K562 (cell line): ENCODE data around the gene ATP5MG. TPM values are rescaled to one million over a fixed set of nuclear protein-coding genes. Genes with fewer than 3 reads are reported as not detected.

Experiments used
- ATAC-seq: fragments of 200-7000 bp; cut with Tn5 transposase; 3 replicates; pipeline ENCODE4 v1.9.1; 2020; ENCODE audit warnings: moderate library complexity
- BruUV-seq: library from RNA; stranded (reverse); fragments of 400-500 nt; replicated peaks from 2 replicates; lab custom pipeline; 2021; lab: Mats Ljungman, UMichigan
- CTCF ChIA-PET: fragments of 300-600 bp; formaldehyde crosslinking; extraction: SDS; loops from one replicate; lab custom pipeline; 2021; ENCODE audit warnings: low intra/inter-chr PET ratio; lab: Yijun Ruan, JAX
- POLR2A ChIA-PET: fragments of 300-600, 350-650 bp; sonication (Branson Sonifier 250); formaldehyde crosslinking; extraction: SDS; loops from one replicate; lab custom pipeline; 2021; ENCODE audit warnings: antibody characterized with exemption, inconsistent platforms; lab: Yijun Ruan, JAX
- DNase-seq, 4 experiments: peaks; one replicate each; pipeline versions ENCODE4 v3.0.0 to v3.0.0-alpha.2; 2011 to 2018; ENCODE audit warnings: low spot score in 3 of 4, mixed read lengths in 3 of 4; ENCODE audit errors: extremely low read depth in 1 of 4
- FAIRE-seq: peaks from 2 replicates; lab custom pipeline; 2011; peaks lifted over from hg19 to GRCh38; lab: Jason Lieb, UNC
- H2AFZ ChIP-seq: 2 replicates; pipeline ENCODE4 v1.6.0; 2011; ENCODE audit warnings: low read depth, low read length, control low read depth, inconsistent platforms
- H3K27ac ChIP-seq: fragments of 200-600 bp; 3 replicates; pipeline ENCODE4 v1.8.0; 2011; ENCODE audit warnings: low read depth, mild to moderate bottlenecking, control low read depth, inconsistent platforms, low read length, moderate library complexity, mixed read lengths; ENCODE audit errors: extremely low read depth
- H3K27me3 ChIP-seq, 2 experiments: fragments of 300-600 bp in 1 of 2; 2 replicates in 1 of 2; 3 replicates in 1 of 2; pipeline versions ENCODE4 v1.6.0 to v1.8.0; 2011; ENCODE audit warnings: inconsistent platforms in 2 of 2, low read length in 2 of 2, mild to moderate bottlenecking in 1 of 2, mixed read lengths in 1 of 2, moderate library complexity in 1 of 2; ENCODE audit not compliant: control insufficient read depth in 2 of 2, insufficient read depth in 2 of 2
- H3K36me3 ChIP-seq: fragments of 300-600 bp; 3 replicates; pipeline ENCODE4 v1.8.0; 2011; ENCODE audit warnings: mild to moderate bottlenecking, low read length, inconsistent platforms; ENCODE audit not compliant: control insufficient read depth, insufficient read depth
- H3K4me1 ChIP-seq, 2 experiments: fragments of 200-600 bp in 1 of 2; replicated peaks in 1 of 2; 2 replicates in 1 of 2; 3 replicates in 1 of 2; pipeline versions ENCODE4 v1.5.1 to v1.8.0; 2011; ENCODE audit warnings: inconsistent platforms in 2 of 2, low read length in 2 of 2, mild to moderate bottlenecking in 1 of 2, mixed read lengths in 1 of 2, moderate library complexity in 1 of 2; ENCODE audit not compliant: control insufficient read depth in 2 of 2, insufficient read depth in 2 of 2
- H3K4me2 ChIP-seq: 2 replicates; pipeline ENCODE4 v1.6.1; 2011; ENCODE audit warnings: low read length, control low read depth, inconsistent platforms, mixed read lengths; ENCODE audit not compliant: insufficient read depth
- H3K4me3 ChIP-seq: fragments of 200-600 bp; sonication (generic), shearing (Covaris generic); 2 replicates; pipeline ENCODE4 v1.5.1; 2016; ENCODE audit warnings: control low read depth, inconsistent platforms
- H3K79me2 ChIP-seq: fragments of 200-600 bp; 3 replicates; pipeline ENCODE4 v1.8.0; 2011; ENCODE audit warnings: low read length, inconsistent platforms; ENCODE audit not compliant: control insufficient read depth, insufficient read depth
- H3K9ac ChIP-seq, 2 experiments: 2 replicates each; pipeline versions ENCODE4 v1.6.0 to v1.6.1; 2011; ENCODE audit warnings: low read depth in 2 of 2, low read length in 2 of 2, control low read depth in 1 of 2, inconsistent platforms in 1 of 2, mild to moderate bottlenecking in 1 of 2, mixed read lengths in 1 of 2; ENCODE audit not compliant: insufficient read depth in 1 of 2
- H3K9me1 ChIP-seq: one replicate; pipeline ENCODE4 v1.6.0; 2011; ENCODE audit warnings: inconsistent platforms, mild to moderate bottlenecking, low read length, moderate library complexity; ENCODE audit not compliant: control insufficient read depth, insufficient read depth
- H3K9me3 ChIP-seq: replicated peaks from 2 replicates; pipeline ENCODE4 v1.5.1; 2011; ENCODE audit warnings: low read depth, low read length, inconsistent platforms; ENCODE audit not compliant: control insufficient read depth, insufficient read depth
- H4K20me1 ChIP-seq: replicated peaks from 2 replicates; pipeline ENCODE4 v1.6.1; 2011; ENCODE audit warnings: low read length, inconsistent platforms, mixed read lengths; ENCODE audit not compliant: control insufficient read depth, insufficient read depth
- ADNP ChIP-seq: fragments of 200-800 bp; sonication (Bioruptor generic); IDR thresholded peaks from 2 replicates; pipeline ENCODE4 v1.6.1; 2016; ENCODE audit warnings: missing genetic modification characterization, missing compliant biosample characterization
- BRD4 ChIP-seq: fragments of 200-600 bp; sonication (generic); IDR thresholded peaks from 2 replicates; pipeline ENCODE4 v1.6.1; 2017; ENCODE audit warnings: inconsistent platforms
- CC2D1A ChIP-seq: fragments of 450-650 bp; IDR thresholded peaks from 2 replicates; pipeline ENCODE4 v1.6.1; 2017; ENCODE audit warnings: mild to moderate bottlenecking
- HNRNPUL1 ChIP-seq: fragments of 200-400 bp; formaldehyde crosslinking; IDR thresholded peaks from 2 replicates; pipeline ENCODE4 v1.6.1; 2017; ENCODE audit warnings: low read length
- L3MBTL2 ChIP-seq: fragments of 450-650 bp; IDR thresholded peaks from 2 replicates; pipeline ENCODE4 v1.6.1; 2016; ENCODE audit warnings: mild to moderate bottlenecking, moderate library complexity
- MYC ChIP-seq, 2 experiments: fragments of 250-450 bp in 1 of 2; sonication (Bioruptor Pico) in 1 of 2; IDR thresholded peaks; 2 replicates each; pipeline versions ENCODE4 v1.5.1 to v1.6.1; 2012 to 2021; ENCODE audit warnings: low read depth in 2 of 2, borderline replicate concordance in 1 of 2, improper control_type of control experiment in 1 of 2, low read length in 1 of 2, mild to moderate bottlenecking in 1 of 2, moderate library complexity in 1 of 2
- NCOA2 ChIP-seq, 2 experiments: fragments of 450-650 bp; IDR thresholded peaks; 2 replicates each; pipeline ENCODE4 v1.6.1; 2018; ENCODE audit warnings: mild to moderate bottlenecking in 2 of 2, moderate library complexity in 1 of 2; ENCODE audit not compliant: partially characterized antibody in 2 of 2
- PCBP1 ChIP-seq: fragments of 200-400 bp; formaldehyde crosslinking; IDR thresholded peaks from 2 replicates; pipeline ENCODE4 v1.6.1; 2018; ENCODE audit warnings: mild to moderate bottlenecking, low read depth, low read length; ENCODE audit not compliant: poor library complexity, severe bottlenecking
- RUNX1 ChIP-seq: sonication (generic); IDR thresholded peaks from 2 replicates; pipeline ENCODE4 v1.6.1; 2016; ENCODE audit warnings: antibody characterized with exemption, low read depth
- TCF7L2 ChIP-seq: fragments of 150-350 bp; IDR thresholded peaks from 2 replicates; pipeline ENCODE4 v1.6.1; 2016; ENCODE audit warnings: low read depth, mild to moderate bottlenecking, low read length, moderate library complexity
- ZKSCAN3 ChIP-seq: fragments of 250-450 bp; sonication (Bioruptor Pico); IDR thresholded peaks from 2 replicates; pipeline ENCODE4 v1.4.0; 2020
- ZNF431 ChIP-seq: sonication (generic); formaldehyde crosslinking; IDR thresholded peaks from 2 replicates; pipeline ENCODE4 v1.8.0; 2022; ENCODE audit warnings: mild to moderate bottlenecking, missing genetic modification reagents
- WGBS: fragments of 100-300 bp; shearing (Covaris generic); methylation state at CpG from one replicate; pipeline ENCODE4 v1.1.6; 2016; ENCODE audit warnings: low coverage, mixed read lengths; ENCODE audit not compliant: insufficient coverage; ENCODE audit errors: missing lambda C conversion rate; 5-methylcytosine and 5-hydroxymethylcytosine counted together
- in situ Hi-C: fragments of 300-500 bp; cut with MboI; formaldehyde crosslinking; loops from 4 replicates; pipeline ENCODE4 v1.15.0; 2018; ENCODE audit warnings: inconsistent platforms, mixed read lengths
- intact Hi-C: fragments of 100-400 bp; cut with micrococcal nuclease; formaldehyde crosslinking; loops from 2 replicates; pipeline ENCODE4 v1.14.2; 2022
- polyA plus RNA-seq, 8 experiments: library from polyadenylated mRNA; depleted of rRNA in 4 of 8; stranded (reverse) in 5 of 8; unstranded in 3 of 8; fragments of >200 nt; fragmentation: Nextera tagmentation in 2 of 8; fragmentation: Illumina TruSeq in 1 of 8; extraction: Ambion mirVana in 2 of 8; extraction: Trizol in 1 of 8; gene quantifications; 2 replicates each; pipeline versions ENCODE4 v1.2.1 to v1.2.3, GENCODE V29; 2011 to 2014; ENCODE audit warnings: inconsistent platforms in 1 of 8, missing spikeins in 1 of 8
- total RNA-seq, 7 experiments: library from RNA; depleted of rRNA in 6 of 7; stranded (reverse); fragments of >200 nt in 6 of 7; fragmentation: Illumina TruSeq in 2 of 7; extraction: Trizol in 2 of 7; gene quantifications; 2 replicates each; pipeline versions ENCODE4 v1.2.1 to v1.2.3, GENCODE V29; 2011 to 2021; ENCODE audit warnings: low replicate concordance in 1 of 7
- TF ChIP-seq, protein P1 (sequence below), 2 experiments: IDR thresholded peaks; 2 replicates each; pipeline ENCODE4 v1.6.1; 2011; ENCODE audit warnings: borderline replicate concordance in 1 of 2, control low read depth in 1 of 2, low read depth in 1 of 2, low read length in 1 of 2, mild to moderate bottlenecking in 1 of 2, mixed read lengths in 1 of 2, moderate library complexity in 1 of 2; ENCODE audit not compliant: insufficient read depth in 1 of 2, insufficient read length in 1 of 2, poor library complexity in 1 of 2, severe bottlenecking in 1 of 2; ENCODE audit errors: extremely low read depth in 1 of 2
- TF ChIP-seq, protein P2 (sequence below), 2 experiments: fragments of 250-450 bp in 1 of 2; fragments of 450-650 bp in 1 of 2; sonication (Bioruptor Pico) in 1 of 2; IDR thresholded peaks; 2 replicates each; pipeline versions ENCODE4 v1.6.1 to v1.8.0; 2016 to 2021; ENCODE audit warnings: mild to moderate bottlenecking in 2 of 2, moderate library complexity in 2 of 2, missing compliant biosample characterization in 1 of 2, missing genetic modification characterization in 1 of 2
- TF ChIP-seq, protein P3 (sequence below): fragments of 250-450 bp; sonication (Bioruptor Pico); IDR thresholded peaks from 2 replicates; pipeline ENCODE4 v1.9.0; 2021; ENCODE audit warnings: mild to moderate bottlenecking
- TF ChIP-seq, protein P4 (sequence below): sonication (generic); formaldehyde crosslinking; IDR thresholded peaks from 2 replicates; pipeline ENCODE4 v1.8.1; 2023; ENCODE audit warnings: mild to moderate bottlenecking, missing genetic modification reagents, moderate library complexity
- TF ChIP-seq, protein P5 (sequence below), 2 experiments: fragments of 450-650 bp; conservative IDR thresholded peaks; 2 replicates each; pipeline ENCODE4 v1.6.1; 2017; ENCODE audit warnings: mild to moderate bottlenecking in 2 of 2, moderate library complexity in 2 of 2

The ATP5MG gene
- total and polyA plus RNA-seq, 9 of the 15 experiments (the other 6 are each of a cell fraction or from before 2014, with no cell fraction given), result 301 to 2,138 (median 434) TPM

DNA sequence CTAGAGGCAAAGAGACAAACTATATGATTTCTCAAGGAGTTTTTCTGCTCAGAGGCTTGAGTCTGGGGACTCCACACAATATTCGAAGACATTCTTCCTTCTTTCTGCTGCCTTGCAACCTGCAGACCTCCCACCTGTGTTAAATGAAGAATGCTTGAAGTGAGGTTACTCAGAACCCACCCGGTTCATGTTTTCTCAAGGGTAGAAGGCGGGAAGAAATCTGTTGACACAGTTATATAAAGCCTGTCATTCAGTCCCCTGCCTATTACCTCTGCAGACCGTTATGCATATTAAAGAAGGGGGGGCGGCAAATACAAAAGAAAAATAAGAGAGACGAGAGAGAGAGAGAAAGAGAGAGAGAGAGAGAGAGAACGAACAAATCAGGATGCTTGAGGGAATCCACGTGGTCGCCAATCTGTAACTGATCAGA lies 32.7 kb downstream of the ATP5MG start:
- peaks cover 4% of the 10 kb centered on the region; the same call in 1 of the 3 replicates for H3K36me3 ChIP-seq
- POLR2A ChIA-PET, result interaction anchor here (0.5 to 1.4 kb wide), 2 partner anchors 19 to 81 kb away, joined by 3 read pairs; no protein-coding TSS in a partner anchor
- peaks cover 17% of the 10 kb centered on the region for H4K20me1 ChIP-seq
- FAIRE-seq (no peak), ATAC-seq (no peak), DNase-seq (no peak)
- peak overlapping the region; percentile 96 for H3K4me2 ChIP-seq
- H3K79me2 ChIP-seq, result peaks cover 30% of the 10 kb centered on the region
- peaks cover 15 to 29% of the 10 kb centered on the region in 2 experiments for H3K4me1 ChIP-seq
- H3K9ac ChIP-seq, result peak overlapping the region; percentile 61 to 92; a peak in 3 of 4 replicates
- WGBS, result 31% methylated on average over 8 of the region's 9 CpGs
- H2AFZ ChIP-seq, result peak overlapping the region; percentile 90
- no peaks in the 10 kb centered on the region for H3K9me3 ChIP-seq
- intact Hi-C loops (no loop called here), in situ Hi-C loops (no loop called here)
- H3K9me1 ChIP-seq, result no peaks in the 10 kb centered on the region
- no peak overlapping the region; the same call in 2 of the 3 replicates for H3K27ac ChIP-seq
- no TSS peak for BruUV-seq
- H3K27me3 ChIP-seq, result no peaks in the 10 kb centered on the region
- H3K4me3 ChIP-seq, result peak overlapping the region; percentile 91; the same call in 1 of the 2 replicates
- CTCF ChIA-PET, result no interaction called here
- TF ChIP-seq TCF7L2 (no peak), L3MBTL2 (no peak), RUNX1 (no peak), MYC (IDR thresholded peaks at IDR 0.05; ENCODE audit: low read depth, low read length) (0 out of 2 replicates have a peak, but pooled peaks have one; percentile 19), MYC (CRISPR knock-in tag; IDR thresholded peaks at IDR 0.05; ENCODE audit: borderline replicate concordance, low read depth) (no peak), ZKSCAN3 (CRISPR knock-in tag) (no peak), BRD4 (no peak), ZNF431 (CRISPR knock-in tag) (0 out of 2 replicates have a peak, but pooled peaks have one; percentile 8), PCBP1 (no peak), ADNP (tag) (no peak), CC2D1A (no peak), NCOA2 (IDR thresholded peaks at IDR 0.05; ENCODE audit: partially characterized antibody in 2 of 2) (no peak), HNRNPUL1 (no peak)
- TF ChIP-seq, protein P1, sequence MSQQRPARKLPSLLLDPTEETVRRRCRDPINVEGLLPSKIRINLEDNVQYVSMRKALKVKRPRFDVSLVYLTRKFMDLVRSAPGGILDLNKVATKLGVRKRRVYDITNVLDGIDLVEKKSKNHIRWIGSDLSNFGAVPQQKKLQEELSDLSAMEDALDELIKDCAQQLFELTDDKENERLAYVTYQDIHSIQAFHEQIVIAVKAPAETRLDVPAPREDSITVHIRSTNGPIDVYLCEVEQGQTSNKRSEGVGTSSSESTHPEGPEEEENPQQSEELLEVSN (IDR thresholded peaks at IDR 0.05; ENCODE audit: borderline replicate concordance in 1 of 2, extremely low read depth in 1 of 2, insufficient read depth in 1 of 2, insufficient read length in 1 of 2, low read depth in 1 of 2, low read length in 1 of 2, poor library complexity in 1 of 2, severe bottlenecking in 1 of 2), result peak; percentile 33 to 65
- TF ChIP-seq, protein P2, sequence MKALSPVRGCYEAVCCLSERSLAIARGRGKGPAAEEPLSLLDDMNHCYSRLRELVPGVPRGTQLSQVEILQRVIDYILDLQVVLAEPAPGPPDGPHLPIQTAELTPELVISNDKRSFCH (CRISPR knock-in tag; IDR thresholded peaks at IDR 0.05), result no peak
- TF ChIP-seq, protein P2 (tag; IDR thresholded peaks at IDR 0.05), result no peak
- TF ChIP-seq, protein P3, sequence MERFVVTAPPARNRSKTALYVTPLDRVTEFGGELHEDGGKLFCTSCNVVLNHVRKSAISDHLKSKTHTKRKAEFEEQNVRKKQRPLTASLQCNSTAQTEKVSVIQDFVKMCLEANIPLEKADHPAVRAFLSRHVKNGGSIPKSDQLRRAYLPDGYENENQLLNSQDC (CRISPR knock-in tag), result no peak
- TF ChIP-seq, protein P4, sequence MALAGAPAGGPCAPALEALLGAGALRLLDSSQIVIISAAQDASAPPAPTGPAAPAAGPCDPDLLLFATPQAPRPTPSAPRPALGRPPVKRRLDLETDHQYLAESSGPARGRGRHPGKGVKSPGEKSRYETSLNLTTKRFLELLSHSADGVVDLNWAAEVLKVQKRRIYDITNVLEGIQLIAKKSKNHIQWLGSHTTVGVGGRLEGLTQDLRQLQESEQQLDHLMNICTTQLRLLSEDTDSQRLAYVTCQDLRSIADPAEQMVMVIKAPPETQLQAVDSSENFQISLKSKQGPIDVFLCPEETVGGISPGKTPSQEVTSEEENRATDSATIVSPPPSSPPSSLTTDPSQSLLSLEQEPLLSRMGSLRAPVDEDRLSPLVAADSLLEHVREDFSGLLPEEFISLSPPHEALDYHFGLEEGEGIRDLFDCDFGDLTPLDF (CRISPR knock-in tag), result no peak
- TF ChIP-seq, protein P5, sequence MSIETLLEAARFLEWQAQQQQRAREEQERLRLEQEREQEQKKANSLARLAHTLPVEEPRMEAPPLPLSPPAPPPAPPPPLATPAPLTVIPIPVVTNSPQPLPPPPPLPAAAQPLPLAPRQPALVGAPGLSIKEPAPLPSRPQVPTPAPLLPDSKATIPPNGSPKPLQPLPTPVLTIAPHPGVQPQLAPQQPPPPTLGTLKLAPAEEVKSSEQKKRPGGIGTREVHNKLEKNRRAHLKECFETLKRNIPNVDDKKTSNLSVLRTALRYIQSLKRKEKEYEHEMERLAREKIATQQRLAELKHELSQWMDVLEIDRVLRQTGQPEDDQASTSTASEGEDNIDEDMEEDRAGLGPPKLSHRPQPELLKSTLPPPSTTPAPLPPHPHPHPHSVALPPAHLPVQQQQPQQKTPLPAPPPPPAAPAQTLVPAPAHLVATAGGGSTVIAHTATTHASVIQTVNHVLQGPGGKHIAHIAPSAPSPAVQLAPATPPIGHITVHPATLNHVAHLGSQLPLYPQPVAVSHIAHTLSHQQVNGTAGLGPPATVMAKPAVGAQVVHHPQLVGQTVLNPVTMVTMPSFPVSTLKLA (conservative IDR thresholded peaks at IDR 0.05), result peak; percentile 54 to 56; a peak in 2 of 4 replicates
